Activated T-helper 1 cell treated with anti-CD3 and anti-CD28 coated beads, Interleukin-2, amount 50 U/mL, for 16 hours (primary cell): ENCODE data around the gene SLC32A1.
A peak's percentile ranks its signal among the peaks of the same experiment; 100 is the strongest.

Experiments
- DNase-seq, 2 donors: peaks; one replicate each; pipeline ENCODE4 v3.0.0-alpha.2; 2020; ENCODE audit warnings: low read depth in 1 of 2, low spot score in 1 of 2

Gene SLC32A1

GRCh38 chr20:38725148-38725901, 1.0 kb downstream of the SLC32A1 start:
- no peak for DNase-seq

GRCh38 chr20:38725931-38726803, 1.9 kb downstream of the SLC32A1 start:
- DNase-seq: no peak

GRCh38 chr20:38726804-38727606, 2.7 kb downstream of the SLC32A1 start:
- peak in 1 of 2 donors; percentile 20 for DNase-seq

GRCh38 chr20:38727607-38728190, 3.4 kb downstream of the SLC32A1 start:
- DNase-seq: no peak

- DNase-seq: no peak
Measured at GRCh38 chr20:38728191-38728781, 4.0 kb downstream of the SLC32A1 start.

- no peak for DNase-seq
Measured at GRCh38 chr20:38728911-38729642, 4.8 kb downstream of the SLC32A1 start.

GRCh38 chr20:38729767-38730166, 5.5 kb downstream of the SLC32A1 start:
- DNase-seq: no peak

GRCh38 chr20:38730167-38730988, 6.1 kb downstream of the SLC32A1 start:
- DNase-seq: no peak

GRCh38 chr20:38730989-38731737, 6.9 kb downstream of the SLC32A1 start:
- DNase-seq: peak; percentile 64 to 69

- no peak for DNase-seq
Measured at GRCh38 chr20:38731738-38732113, 7.4 kb downstream of the SLC32A1 start.

GRCh38 chr20:38732981-38733380, 8.7 kb downstream of the SLC32A1 start:
- DNase-seq: no peak

- no peak for DNase-seq
Measured at GRCh38 chr20:38735172-38735571, 10.9 kb downstream of the SLC32A1 start.

GRCh38 chr20:38737887-38738286, 13.6 kb downstream of the SLC32A1 start:
- DNase-seq: no peak

- no peak for DNase-seq
Measured at GRCh38 chr20:38745757-38746156, 21.5 kb downstream of the SLC32A1 start.

- no peak for DNase-seq
Measured at GRCh38 chr20:38747495-38748096, 23.3 kb downstream of the SLC32A1 start.

- DNase-seq: peak; percentile 94 to 95
Measured at GRCh38 chr20:38748097-38748860, 24.0 kb downstream of the SLC32A1 start, which contains the start of gene ACTR5. ACTR5 (plus strand) TSS chr20:38748460; CDS start chr20:38748479, 19 bp downstream.

- peak in 1 of 2 donors; percentile 44 for DNase-seq
Measured at GRCh38 chr20:38748861-38749149, 24.5 kb downstream of the SLC32A1 start.
